Measurements from ENCODE around the gene FAHD1. TPM values are rescaled to one million over a fixed set of nuclear protein-coding genes. Genes with fewer than 3 reads are reported as not detected.
A peak's percentile ranks its signal among the peaks of the same experiment; 100 is the strongest.

FAHD1 gene
- polyA plus RNA-seq, 1 experiment, result 35.2 TPM

DNA sequence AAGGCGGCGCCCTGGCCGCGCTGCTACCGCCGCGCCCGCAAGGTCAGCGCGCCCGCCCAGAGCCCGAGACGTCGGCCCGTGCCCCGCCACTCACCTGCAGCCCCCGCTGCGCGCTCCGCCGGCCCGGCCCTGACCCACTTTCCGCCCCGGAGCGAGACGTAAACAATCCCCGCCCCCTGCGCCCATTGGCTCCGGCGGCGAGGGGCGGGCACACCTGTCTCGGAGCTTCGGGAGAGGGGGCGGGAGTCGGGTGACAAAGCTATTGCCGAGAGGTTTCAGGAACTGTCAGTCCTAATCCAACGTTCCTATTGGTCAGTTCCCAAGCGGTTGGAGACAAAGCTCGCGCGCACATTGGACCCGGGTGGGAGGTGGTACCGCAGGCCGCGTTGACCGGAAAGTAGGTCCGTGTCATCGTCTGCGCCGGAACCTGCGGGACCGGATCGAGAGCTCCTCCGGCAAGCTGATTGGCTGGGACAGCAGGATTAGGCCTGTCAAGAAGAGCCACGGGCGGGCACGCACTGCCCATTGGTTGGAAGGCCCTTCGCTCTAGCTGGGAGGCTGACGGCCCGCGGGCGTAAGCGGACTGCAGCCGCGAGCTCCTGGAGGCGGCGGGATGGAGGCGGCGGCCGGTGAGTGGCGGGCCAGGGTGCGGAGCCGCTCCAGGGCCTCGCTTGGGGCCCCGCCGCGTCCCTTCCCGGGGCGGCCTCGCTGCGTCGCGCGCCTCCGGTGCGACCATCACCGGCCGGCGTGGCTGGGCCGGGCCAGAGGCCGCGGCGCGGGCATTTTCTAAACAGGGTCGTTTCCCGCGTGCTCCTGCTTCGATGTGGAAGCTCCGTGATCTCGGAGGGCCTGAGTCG, 44.4 kb upstream of the FAHD1 start, which contains the start of the genes NUBP2 and SPSB3:
Gene NUBP2 (plus strand): TSS at position 553 of the 857 bp plus-strand sequence. CDS start 61 bp downstream, at position 614.
Gene SPSB3 (minus strand): TSS at position 164 of the 857 bp plus-strand sequence. CDS start 1,088 bp downstream, outside the sequence.
- Histone ChIP-seq H3K27me3 (ENCODE audit: control insufficient read depth, insufficient read depth, low read length) (no peaks in the 10 kb centered on the region), H3K9me3 (ENCODE audit: control insufficient read depth, insufficient read depth, low read length) (no peaks in the 10 kb centered on the region; the same call in 1 of the 2 replicates), H3K27ac (ENCODE audit: low read depth, low read length) (peak within 1 kb of the TSS; percentile 21), H3K4me3 (ENCODE audit: low read depth, low read length) (peak within 1 kb of the TSS; percentile 80)
- TF ChIP-seq CTCF (IDR thresholded peaks at IDR 0.05; ENCODE audit: low read depth, low read length), result no peak
- ChIA-PET POLR2A (interaction anchor here (0.5 to 2.8 kb wide), 13 partner anchors 9 to 372 kb away, joined by 3 to 21 read pairs (median 8); partner anchors contain the start of genes CRAMP1, EME2, FAHD1 and HAGH), CTCF (interaction anchor here (0.5 to 1.3 kb wide), 8 partner anchors 9 to 222 kb away, joined by 3 to 6 read pairs (median 3); partner anchors contain the start of genes EME2, MAPK8IP3 and MRPS34)
- peak; percentile 100 for DNase-seq (ENCODE audit: low read depth, low spot score)

DNA sequence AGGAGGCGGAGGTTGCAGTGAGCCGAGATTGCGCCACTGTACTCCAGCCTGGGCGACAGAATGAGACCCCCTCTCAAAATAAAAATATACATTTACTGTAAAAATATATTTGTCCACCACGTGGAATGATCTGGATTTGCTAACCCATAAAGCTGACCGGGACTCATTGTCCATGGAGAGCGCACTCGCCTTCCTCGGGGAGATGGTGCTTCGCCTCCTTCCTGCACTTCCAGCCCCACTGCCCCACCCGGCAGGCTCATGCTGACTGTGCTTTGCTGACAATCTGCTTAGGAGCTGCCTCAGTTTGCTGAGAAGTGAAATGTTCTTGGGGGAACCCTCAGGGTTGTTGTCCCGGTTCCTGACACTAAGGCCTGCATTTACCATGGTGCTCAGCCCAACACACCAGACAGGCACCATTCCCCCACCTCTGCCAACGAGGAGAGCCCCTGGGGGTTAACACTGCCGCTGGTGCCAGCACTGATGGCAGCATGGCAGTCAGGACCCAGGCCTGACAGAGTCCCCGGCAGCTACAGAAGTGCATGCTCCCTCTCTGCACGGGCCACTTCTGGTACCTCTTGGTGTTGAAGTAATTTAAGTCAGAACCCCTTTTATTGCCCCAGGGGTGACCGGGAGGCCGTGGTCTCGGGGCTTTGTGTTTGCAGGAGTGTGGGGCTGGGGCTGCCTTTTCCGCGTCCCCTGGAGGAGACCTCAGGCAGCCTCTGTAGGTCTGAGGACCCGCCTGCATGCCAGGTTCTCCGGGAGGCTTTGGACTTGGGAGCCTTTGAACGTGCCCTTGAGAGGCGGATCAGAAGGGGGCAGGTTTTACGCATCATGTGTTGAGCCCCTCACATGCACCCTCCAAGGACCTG, 41.8 kb upstream of the FAHD1 start:
- H3K4me3 ChIP-seq (ENCODE audit: low read depth, low read length), result no peak overlapping the region
- POLR2A ChIA-PET, result no interaction called here
- no peaks in the 10 kb centered on the region; the same call in 1 of the 2 replicates for H3K9me3 ChIP-seq (ENCODE audit: control insufficient read depth, insufficient read depth, low read length)
- TF ChIP-seq CTCF (IDR thresholded peaks at IDR 0.05; ENCODE audit: low read depth, low read length), result no peak
- no peak overlapping the region for H3K27ac ChIP-seq (ENCODE audit: low read depth, low read length)
- DNase-seq (ENCODE audit: low read depth, low spot score), result no peak
- CTCF ChIA-PET, result interaction anchor here (1.1 kb wide), 1 partner anchor 79 kb away, joined by 5 read pairs; the partner anchor contains the start of gene MAPK8IP3
- H3K27me3 ChIP-seq (ENCODE audit: control insufficient read depth, insufficient read depth, low read length), result no peaks in the 10 kb centered on the region

DNA sequence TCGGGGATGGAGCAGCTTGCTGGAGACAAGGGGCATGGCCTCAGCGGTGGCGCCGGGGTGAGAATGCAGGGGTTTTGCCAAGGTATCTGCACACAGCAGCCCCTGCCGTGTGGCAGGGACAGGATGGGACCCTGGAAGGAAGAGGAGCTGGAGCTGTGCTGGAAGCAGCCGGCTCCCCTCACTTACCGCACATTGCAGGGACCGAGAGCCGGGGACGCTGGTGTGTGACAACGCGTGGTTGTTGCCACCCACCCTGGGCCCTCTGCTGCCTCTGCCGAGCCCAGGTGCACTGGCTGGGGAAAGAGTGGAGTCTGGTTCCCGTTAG, 41.2 kb upstream of the FAHD1 start:
- ChIA-PET CTCF (no interaction called here), POLR2A (no interaction called here)
- TF ChIP-seq CTCF (IDR thresholded peaks at IDR 0.05; ENCODE audit: low read depth, low read length), result no peak

DNA sequence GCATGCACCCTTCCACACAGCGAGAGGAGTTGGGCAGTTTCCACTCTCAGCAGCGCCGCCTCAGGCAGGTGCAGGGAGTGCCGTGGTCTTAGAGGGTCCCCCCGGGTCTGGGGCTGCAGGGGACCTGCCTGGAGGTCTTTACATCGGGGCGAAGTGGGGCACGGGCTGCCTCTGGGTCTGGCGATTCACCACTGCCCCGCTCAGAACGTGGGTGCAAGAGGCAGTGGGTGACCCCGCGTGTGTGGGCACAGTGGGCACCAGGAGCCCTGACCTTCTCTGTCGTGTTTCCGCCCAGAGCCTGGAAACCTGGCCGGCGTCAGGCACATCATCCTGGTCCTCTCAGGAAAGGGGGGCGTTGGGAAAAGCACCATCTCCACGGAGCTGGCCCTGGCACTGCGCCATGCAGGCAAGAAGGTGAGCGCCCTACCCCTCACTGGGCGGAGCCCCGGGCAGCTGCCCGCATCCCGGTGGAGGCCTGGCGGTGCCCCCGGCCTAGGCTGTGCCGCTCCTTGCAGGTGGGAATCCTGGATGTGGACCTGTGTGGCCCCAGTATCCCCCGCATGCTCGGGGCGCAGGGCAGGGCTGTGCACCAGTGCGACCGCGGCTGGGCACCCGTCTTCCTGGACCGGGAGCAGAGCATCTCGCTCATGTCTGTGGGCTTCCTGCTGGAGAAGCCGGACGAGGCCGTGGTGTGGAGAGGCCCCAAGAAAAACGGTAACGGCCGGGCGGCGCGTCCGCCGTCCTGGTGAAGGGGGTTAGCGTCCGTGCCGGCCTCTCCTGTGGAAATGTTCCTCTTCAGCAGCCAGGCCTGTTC, 40.6 kb upstream of the FAHD1 start:
- no peak for DNase-seq (ENCODE audit: low read depth, low spot score)
- ChIA-PET POLR2A (no interaction called here), CTCF (no interaction called here)

More for the DNA sequence above, 41.2 kb upstream of the FAHD1 start:
- Histone ChIP-seq H3K9me3 (ENCODE audit: control insufficient read depth, insufficient read depth, low read length) (no peaks in the 10 kb centered on the region; the same call in 1 of the 2 replicates), H3K27ac (ENCODE audit: low read depth, low read length) (no peak overlapping the region), H3K27me3 (ENCODE audit: control insufficient read depth, insufficient read depth, low read length) (no peaks in the 10 kb centered on the region), H3K4me3 (ENCODE audit: low read depth, low read length) (no peak overlapping the region)
- DNase-seq (ENCODE audit: low read depth, low spot score), result no peak

More for the DNA sequence above, 40.6 kb upstream of the FAHD1 start:
- no peak for TF ChIP-seq CTCF (IDR thresholded peaks at IDR 0.05; ENCODE audit: low read depth, low read length)
- H3K4me3 ChIP-seq (ENCODE audit: low read depth, low read length), result no peak overlapping the region
- H3K27me3 ChIP-seq (ENCODE audit: control insufficient read depth, insufficient read depth, low read length), result no peaks in the 10 kb centered on the region
- H3K9me3 ChIP-seq (ENCODE audit: control insufficient read depth, insufficient read depth, low read length), result no peaks in the 10 kb centered on the region; the same call in 1 of the 2 replicates
- H3K27ac ChIP-seq (ENCODE audit: low read depth, low read length), result no peak overlapping the region
